ENCODE measurements around the gene GPR84. TPM values are rescaled to one million over a fixed set of nuclear protein-coding genes. Genes with fewer than 3 reads are reported as not detected.

Gene GPR84
- total and polyA plus RNA-seq, 2 of the 13 experiments (the other 11 are each of a cell fraction or from before 2014, with no cell fraction given), result not detected

DNA sequence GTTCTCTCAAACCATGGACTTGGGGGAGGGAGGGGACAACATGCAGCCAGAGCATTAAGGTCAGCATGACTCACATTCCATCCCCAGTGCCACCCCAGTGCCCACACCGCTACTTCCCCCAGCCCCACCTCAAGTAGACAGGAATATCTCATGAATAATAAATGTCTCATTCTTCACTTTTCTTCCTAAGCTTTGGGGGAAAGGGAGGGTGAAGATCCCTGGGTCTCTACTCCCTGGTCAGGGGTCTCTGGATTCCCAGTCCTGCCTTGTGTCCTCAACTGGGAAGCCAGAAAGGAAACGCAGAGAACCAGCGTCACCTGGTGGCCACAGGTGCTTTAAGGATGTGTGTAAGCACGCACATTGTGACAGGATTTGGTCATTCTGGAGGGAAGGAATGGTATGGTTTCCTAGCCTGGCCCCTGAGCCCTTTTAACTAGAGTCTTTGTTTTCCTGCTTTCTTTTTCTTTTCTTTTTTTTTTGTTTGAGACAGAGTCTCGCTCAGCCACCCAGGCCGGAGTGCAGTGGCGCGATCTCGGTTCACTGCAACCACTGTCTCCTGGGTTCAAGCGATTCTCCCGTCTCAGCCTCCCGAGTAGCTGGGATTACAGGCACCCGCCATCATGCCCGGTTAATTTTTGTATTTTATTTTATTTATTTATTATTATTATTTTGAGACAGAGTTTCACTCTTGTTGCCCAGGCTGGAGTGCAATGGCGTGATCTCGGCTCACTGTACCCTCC lies 3.4 kb downstream of the GPR84 start (continued):
- TF ChIP-seq, protein P1, sequence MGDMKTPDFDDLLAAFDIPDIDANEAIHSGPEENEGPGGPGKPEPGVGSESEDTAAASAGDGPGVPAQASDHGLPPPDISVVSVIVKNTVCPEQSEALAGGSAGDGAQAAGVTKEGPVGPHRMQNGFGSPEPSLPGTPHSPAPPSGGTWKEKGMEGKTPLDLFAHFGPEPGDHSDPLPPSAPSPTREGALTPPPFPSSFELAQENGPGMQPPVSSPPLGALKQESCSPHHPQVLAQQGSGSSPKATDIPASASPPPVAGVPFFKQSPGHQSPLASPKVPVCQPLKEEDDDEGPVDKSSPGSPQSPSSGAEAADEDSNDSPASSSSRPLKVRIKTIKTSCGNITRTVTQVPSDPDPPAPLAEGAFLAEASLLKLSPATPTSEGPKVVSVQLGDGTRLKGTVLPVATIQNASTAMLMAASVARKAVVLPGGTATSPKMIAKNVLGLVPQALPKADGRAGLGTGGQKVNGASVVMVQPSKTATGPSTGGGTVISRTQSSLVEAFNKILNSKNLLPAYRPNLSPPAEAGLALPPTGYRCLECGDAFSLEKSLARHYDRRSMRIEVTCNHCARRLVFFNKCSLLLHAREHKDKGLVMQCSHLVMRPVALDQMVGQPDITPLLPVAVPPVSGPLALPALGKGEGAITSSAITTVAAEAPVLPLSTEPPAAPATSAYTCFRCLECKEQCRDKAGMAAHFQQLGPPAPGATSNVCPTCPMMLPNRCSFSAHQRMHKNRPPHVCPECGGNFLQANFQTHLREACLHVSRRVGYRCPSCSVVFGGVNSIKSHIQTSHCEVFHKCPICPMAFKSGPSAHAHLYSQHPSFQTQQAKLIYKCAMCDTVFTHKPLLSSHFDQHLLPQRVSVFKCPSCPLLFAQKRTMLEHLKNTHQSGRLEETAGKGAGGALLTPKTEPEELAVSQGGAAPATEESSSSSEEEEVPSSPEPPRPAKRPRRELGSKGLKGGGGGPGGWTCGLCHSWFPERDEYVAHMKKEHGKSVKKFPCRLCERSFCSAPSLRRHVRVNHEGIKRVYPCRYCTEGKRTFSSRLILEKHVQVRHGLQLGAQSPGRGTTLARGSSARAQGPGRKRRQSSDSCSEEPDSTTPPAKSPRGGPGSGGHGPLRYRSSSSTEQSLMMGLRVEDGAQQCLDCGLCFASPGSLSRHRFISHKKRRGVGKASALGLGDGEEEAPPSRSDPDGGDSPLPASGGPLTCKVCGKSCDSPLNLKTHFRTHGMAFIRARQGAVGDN (CRISPR knock-in tag; IDR thresholded peaks at IDR 0.05), result no peak
- TF ChIP-seq CCDC6 (CRISPR knock-in tag; IDR thresholded peaks at IDR 0.05) (no peak), ZNF296 (CRISPR knock-in tag; conservative IDR thresholded peaks at IDR 0.05) (no peak), ZNF891 (CRISPR knock-in tag; IDR thresholded peaks at IDR 0.05) (no peak), SIX4 (CRISPR knock-in tag; IDR thresholded peaks at IDR 0.05) (no peak), NBN (conservative IDR thresholded peaks at IDR 0.05) (no peak), TCF12 (IDR thresholded peaks at IDR 0.05) (no peak), TCF12 (CRISPR knock-in tag; IDR thresholded peaks at IDR 0.05) (no peak), ZNF709 (CRISPR knock-in tag; IDR thresholded peaks at IDR 0.05) (no peak), SALL1 (CRISPR knock-in tag; IDR thresholded peaks at IDR 0.05) (peak; percentile 50), ERF (CRISPR knock-in tag; IDR thresholded peaks at IDR 0.05) (peak; percentile 75; the same call in 1 of the 2 replicates), SP2 (CRISPR knock-in tag; IDR thresholded peaks at IDR 0.05) (no peak), NR2F2 (IDR thresholded peaks at IDR 0.05; ENCODE audit: borderline replicate concordance, low read depth) (no peak), ZNF260 (CRISPR knock-in tag; IDR thresholded peaks at IDR 0.05; ENCODE audit: borderline replicate concordance, low read depth) (no peak), RBAK (CRISPR knock-in tag; IDR thresholded peaks at IDR 0.05) (no peak), KLF16 (CRISPR knock-in tag; IDR thresholded peaks at IDR 0.05) (peak in 1 of 2 experiments; percentile 60; a peak in 1 of 4 replicates), ZNF781 (CRISPR knock-in tag; IDR thresholded peaks at IDR 0.05; ENCODE audit: borderline replicate concordance, not compliant biosample characterization) (no peak), ZNF446 (CRISPR knock-in tag; IDR thresholded peaks at IDR 0.05) (no peak)
- TF ChIP-seq, protein P2, sequence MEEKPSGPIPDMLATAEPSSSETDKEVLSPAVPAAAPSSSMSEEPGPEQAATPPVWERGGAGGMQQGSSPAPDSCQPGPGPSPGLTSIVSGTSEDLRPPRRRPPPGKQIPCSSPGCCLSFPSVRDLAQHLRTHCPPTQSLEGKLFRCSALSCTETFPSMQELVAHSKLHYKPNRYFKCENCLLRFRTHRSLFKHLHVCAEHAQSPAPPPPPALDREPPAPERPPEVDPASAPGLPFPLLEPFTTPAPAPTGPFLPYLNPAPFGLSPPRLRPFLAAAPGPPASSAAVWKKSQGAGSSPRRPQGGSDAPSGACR (CRISPR knock-in tag; IDR thresholded peaks at IDR 0.05), result no peak
- TF ChIP-seq, protein P3, sequence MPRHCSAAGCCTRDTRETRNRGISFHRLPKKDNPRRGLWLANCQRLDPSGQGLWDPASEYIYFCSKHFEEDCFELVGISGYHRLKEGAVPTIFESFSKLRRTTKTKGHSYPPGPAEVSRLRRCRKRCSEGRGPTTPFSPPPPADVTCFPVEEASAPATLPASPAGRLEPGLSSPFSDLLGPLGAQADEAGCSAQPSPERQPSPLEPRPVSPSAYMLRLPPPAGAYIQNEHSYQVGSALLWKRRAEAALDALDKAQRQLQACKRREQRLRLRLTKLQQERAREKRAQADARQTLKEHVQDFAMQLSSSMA (CRISPR knock-in tag; IDR thresholded peaks at IDR 0.05), result no peak
- TF ChIP-seq, protein P4, sequence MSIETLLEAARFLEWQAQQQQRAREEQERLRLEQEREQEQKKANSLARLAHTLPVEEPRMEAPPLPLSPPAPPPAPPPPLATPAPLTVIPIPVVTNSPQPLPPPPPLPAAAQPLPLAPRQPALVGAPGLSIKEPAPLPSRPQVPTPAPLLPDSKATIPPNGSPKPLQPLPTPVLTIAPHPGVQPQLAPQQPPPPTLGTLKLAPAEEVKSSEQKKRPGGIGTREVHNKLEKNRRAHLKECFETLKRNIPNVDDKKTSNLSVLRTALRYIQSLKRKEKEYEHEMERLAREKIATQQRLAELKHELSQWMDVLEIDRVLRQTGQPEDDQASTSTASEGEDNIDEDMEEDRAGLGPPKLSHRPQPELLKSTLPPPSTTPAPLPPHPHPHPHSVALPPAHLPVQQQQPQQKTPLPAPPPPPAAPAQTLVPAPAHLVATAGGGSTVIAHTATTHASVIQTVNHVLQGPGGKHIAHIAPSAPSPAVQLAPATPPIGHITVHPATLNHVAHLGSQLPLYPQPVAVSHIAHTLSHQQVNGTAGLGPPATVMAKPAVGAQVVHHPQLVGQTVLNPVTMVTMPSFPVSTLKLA (IDR thresholded peaks at IDR 0.05), result no peak
- TF ChIP-seq, protein P5, sequence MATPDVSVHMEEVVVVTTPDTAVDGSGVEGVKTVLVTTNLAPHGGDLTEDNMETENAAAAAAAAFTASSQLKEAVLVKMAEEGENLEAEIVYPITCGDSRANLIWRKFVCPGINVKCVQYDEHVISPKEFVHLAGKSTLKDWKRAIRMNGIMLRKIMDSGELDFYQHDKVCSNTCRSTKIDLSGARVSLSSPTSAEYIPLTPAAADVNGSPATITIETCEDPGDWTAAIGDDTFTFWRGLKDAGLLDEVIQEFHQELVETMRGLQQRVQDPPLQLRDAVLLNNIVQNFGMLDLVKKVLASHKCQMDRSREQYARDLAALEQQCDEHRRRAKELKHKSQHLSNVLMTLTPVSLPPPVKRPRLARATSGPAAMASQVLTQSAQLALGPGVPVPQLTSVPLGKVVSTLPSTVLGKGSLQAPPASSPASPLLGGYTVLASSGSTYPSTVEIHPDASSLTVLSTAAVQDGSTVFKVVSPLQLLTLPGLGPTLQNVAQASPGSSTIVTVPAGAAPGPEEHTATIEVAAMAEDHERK (CRISPR knock-in tag; IDR thresholded peaks at IDR 0.05; ENCODE audit: low read depth), result no peak
